Measurements from ENCODE around the gene STK16. TPM values are rescaled to one million over a fixed set of nuclear protein-coding genes. Genes with fewer than 3 reads are reported as not detected.

The STK16 gene
- total RNA-seq, 1 experiment from 2014 or later = 38.6 TPM

- DNase-seq = no peak
- H3K36me3 ChIP-seq (replicated peaks; ENCODE audit: control insufficient read depth, insufficient read depth, low read length) = no peaks in the 10 kb centered on the region
- H3K4me3 ChIP-seq (ENCODE audit: insufficient read depth, low read depth, low read length) = no peak overlapping the region
- H3K27me3 ChIP-seq (ENCODE audit: control insufficient read depth, insufficient read depth, low read length) = peaks cover 3% of the 10 kb centered on the region; the same call in 1 of the 2 replicates
Observed at GRCh38 chr2:219289537-219290361, 44.5 kb downstream of the STK16 start.

- Histone ChIP-seq H3K36me3 (replicated peaks; ENCODE audit: control insufficient read depth, insufficient read depth, low read length) (no peaks in the 10 kb centered on the region), H3K27me3 (ENCODE audit: control insufficient read depth, insufficient read depth, low read length) (peaks cover 8% of the 10 kb centered on the region), H3K4me3 (ENCODE audit: insufficient read depth, low read depth, low read length) (no peak overlapping the region)
- DNase-seq = no peak
Observed at GRCh38 chr2:219290381-219291171, 45.3 kb downstream of the STK16 start.

DNA sequence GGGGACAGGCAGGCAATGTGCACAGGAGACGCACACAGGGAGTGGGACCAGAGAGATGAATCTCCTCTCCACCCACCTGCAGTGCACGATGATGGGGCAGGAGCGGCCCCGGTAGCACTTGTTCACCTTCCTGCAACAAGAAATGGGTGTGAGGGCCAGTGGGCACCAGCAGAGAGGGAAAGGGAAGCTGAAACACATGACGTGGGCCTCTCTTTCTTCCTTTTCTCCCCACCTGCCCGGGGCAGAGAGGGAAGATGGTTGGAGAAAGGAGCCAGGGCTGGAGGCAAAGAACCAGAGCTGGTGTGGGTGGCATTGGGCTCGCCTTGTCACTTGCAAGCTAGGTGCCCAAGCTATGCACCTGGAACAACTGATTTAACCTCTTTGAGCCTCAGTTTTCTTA, 46.1 kb downstream of the STK16 start:
- Histone ChIP-seq H3K4me3 (ENCODE audit: insufficient read depth, low read depth, low read length) (no peak overlapping the region), H3K36me3 (replicated peaks; ENCODE audit: control insufficient read depth, insufficient read depth, low read length) (no peaks in the 10 kb centered on the region), H3K27me3 (ENCODE audit: control insufficient read depth, insufficient read depth, low read length) (peaks cover 9% of the 10 kb centered on the region)
- no peak for DNase-seq

DNA sequence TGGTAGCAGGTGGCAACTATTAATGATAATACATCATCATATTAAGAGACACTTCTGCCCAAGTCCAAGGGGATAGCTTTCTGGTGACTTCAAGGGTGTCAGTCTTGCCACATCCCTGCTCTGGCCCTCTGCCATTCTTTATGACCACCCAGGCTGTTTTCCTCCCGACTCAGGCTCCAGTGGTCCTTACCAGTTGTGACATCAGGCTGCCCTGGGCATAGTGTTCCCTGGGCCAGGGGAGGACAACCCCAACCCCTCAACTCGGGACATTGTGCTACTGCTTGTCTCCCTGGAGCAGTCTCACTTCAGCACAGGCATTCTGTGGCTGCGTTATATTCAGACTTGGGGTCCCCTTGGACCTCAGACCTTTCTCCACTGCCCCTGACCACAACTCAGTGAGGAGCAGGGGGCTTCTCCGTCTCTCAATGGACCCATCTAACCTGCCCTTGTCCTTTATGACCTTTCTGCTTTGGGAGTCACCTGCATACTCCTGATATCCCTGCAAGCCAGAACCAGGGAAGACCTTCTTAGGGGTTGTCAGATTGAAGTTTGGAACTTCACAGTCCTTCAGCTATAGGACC, 46.7 kb downstream of the STK16 start:
- Histone ChIP-seq H3K27me3 (ENCODE audit: control insufficient read depth, insufficient read depth, low read length) (peaks cover 9% of the 10 kb centered on the region), H3K4me3 (ENCODE audit: insufficient read depth, low read depth, low read length) (no peak overlapping the region), H3K36me3 (replicated peaks; ENCODE audit: control insufficient read depth, insufficient read depth, low read length) (no peaks in the 10 kb centered on the region)
- DNase-seq = no peak

- Histone ChIP-seq H3K36me3 (replicated peaks; ENCODE audit: control insufficient read depth, insufficient read depth, low read length) (no peaks in the 10 kb centered on the region), H3K4me3 (ENCODE audit: insufficient read depth, low read depth, low read length) (no peak overlapping the region), H3K27me3 (ENCODE audit: control insufficient read depth, insufficient read depth, low read length) (peaks cover 9% of the 10 kb centered on the region)
- no peak for DNase-seq
Observed at GRCh38 chr2:219292616-219293015, 47.3 kb downstream of the STK16 start.

DNA sequence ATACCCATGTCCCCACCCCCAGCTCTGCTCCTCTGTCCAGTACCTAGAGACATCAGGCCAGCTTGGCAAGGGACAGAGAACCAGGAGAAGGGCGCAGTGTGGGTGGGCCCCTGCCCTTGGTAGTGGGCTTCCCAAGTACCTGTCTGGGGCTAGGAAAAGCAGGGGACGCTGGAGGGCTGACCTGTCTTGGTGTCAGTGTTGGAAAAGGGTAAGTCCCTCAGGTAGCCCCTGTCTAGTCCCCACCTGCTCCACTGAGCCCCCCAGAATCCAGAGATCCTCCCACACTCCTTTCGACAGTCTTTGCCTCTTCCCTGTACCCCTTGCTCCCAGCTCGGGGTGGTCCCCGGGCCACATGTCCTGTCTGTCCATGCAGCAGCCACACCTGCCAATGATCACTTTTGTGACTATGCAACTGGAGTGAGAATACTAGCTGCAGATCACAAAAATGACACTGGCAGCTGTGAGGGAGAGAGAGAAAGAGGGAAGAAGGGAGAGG, 48.5 kb downstream of the STK16 start:
- Histone ChIP-seq H3K4me3 (ENCODE audit: insufficient read depth, low read depth, low read length) (peak overlapping the region; percentile 86; the same call in 1 of the 2 replicates), H3K27me3 (ENCODE audit: control insufficient read depth, insufficient read depth, low read length) (peaks cover 9% of the 10 kb centered on the region), H3K36me3 (replicated peaks; ENCODE audit: control insufficient read depth, insufficient read depth, low read length) (no peaks in the 10 kb centered on the region)
- no peak for DNase-seq

DNA sequence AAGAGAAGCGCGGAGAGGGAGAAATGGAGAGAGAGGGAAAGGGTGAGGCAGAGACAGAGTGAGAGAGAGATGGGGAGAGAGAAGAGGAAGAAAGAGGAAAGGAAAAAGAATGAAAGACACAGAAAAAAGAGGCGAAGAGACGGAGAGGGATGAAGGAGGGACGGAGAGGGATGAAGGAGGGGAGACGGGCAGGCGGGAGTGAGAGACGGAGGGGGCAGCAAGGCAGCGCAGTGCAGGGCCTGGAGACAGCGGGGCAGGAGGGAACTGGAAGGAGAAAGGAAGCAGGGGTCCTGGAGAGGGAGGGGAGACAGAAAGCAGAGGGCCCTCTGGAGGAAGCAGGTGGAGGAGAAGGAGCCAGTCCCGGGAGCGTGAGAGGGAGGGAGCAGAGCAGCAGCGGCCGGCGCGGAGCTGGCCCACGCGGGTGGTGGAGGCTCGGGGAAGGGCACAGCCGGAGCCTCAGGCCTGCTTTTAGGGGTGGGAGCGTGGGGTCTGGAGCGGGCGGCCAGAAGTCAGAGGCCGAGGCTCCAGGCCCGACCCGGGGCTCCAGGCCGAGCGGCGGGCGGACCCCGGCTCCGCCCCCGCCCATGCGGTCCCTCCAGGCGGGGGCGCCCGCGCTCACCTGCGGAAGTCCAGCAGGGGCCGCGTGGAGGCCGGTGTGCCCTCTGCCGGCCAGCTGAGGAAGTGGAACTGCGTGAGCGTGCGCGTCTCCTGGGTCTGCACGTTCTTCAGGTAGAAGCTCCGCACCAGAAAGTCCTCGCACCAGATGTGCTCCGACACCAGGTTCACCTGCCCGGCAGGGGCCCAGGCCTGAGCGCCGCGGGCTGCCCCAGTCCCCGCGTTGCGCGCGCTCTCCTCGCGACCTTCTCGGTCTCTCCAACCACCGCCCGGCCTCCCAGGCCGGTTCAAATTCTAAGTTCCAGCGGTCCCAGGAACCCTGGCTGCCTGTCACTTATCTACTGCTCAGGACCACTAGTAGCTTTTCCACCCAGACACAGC, 49.4 kb downstream of the STK16 start:
- no peaks in the 10 kb centered on the region for H3K36me3 ChIP-seq (replicated peaks; ENCODE audit: control insufficient read depth, insufficient read depth, low read length)
- peak overlapping the region; percentile 86 for H3K4me3 ChIP-seq (ENCODE audit: insufficient read depth, low read depth, low read length)
- DNase-seq = peak; percentile 99
- H3K27me3 ChIP-seq (ENCODE audit: control insufficient read depth, insufficient read depth, low read length) = peaks cover 14% of the 10 kb centered on the region

- H3K36me3 ChIP-seq (replicated peaks; ENCODE audit: control insufficient read depth, insufficient read depth, low read length) = no peaks in the 10 kb centered on the region
- H3K4me3 ChIP-seq (ENCODE audit: insufficient read depth, low read depth, low read length) = no peak overlapping the region
- peaks cover 19% of the 10 kb centered on the region for H3K27me3 ChIP-seq (ENCODE audit: control insufficient read depth, insufficient read depth, low read length)
- DNase-seq = peak; percentile 36
Observed at GRCh38 chr2:219296142-219296541, 50.9 kb downstream of the STK16 start.

DNA sequence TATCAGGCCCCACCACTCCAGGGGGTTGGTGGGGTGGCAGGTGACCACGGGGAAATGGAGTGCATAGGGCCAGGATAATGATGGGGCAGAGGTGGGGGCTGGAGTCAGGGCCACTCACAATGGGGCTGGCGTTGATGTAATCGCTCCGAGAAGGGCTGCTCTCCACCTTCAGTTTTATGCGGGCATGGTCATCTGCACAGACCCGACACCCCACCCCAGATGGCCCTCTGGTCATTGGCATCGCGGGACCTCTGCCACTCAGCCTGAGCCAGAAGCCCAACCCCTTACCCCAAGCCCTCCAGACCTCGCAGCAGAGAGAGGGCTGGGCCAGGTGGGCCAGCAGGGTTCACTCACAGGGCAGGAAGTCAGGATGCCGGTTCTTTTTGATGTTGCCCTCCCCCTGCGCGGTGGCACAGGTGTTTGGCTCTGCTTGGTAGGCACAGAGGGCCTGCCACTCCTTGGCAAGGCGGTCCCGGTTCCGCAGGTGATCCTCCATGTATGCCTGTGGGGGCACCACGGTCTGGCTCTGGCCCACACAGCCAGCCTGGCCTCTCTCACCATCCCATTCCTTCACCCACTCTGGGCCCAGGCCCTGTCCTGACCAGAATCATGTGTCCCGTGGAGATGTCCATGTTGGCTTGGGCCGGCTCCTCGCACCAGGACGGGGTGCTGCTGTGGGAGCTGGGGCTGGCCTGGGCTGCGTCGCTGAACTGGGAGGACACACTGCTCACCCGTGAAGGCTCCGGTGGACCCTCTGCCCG, 51.5 kb downstream of the STK16 start:
- DNase-seq = peak; percentile 45
- Histone ChIP-seq H3K27me3 (ENCODE audit: control insufficient read depth, insufficient read depth, low read length) (peaks cover 20% of the 10 kb centered on the region), H3K36me3 (replicated peaks; ENCODE audit: control insufficient read depth, insufficient read depth, low read length) (no peaks in the 10 kb centered on the region), H3K4me3 (ENCODE audit: insufficient read depth, low read depth, low read length) (no peak overlapping the region)

DNA sequence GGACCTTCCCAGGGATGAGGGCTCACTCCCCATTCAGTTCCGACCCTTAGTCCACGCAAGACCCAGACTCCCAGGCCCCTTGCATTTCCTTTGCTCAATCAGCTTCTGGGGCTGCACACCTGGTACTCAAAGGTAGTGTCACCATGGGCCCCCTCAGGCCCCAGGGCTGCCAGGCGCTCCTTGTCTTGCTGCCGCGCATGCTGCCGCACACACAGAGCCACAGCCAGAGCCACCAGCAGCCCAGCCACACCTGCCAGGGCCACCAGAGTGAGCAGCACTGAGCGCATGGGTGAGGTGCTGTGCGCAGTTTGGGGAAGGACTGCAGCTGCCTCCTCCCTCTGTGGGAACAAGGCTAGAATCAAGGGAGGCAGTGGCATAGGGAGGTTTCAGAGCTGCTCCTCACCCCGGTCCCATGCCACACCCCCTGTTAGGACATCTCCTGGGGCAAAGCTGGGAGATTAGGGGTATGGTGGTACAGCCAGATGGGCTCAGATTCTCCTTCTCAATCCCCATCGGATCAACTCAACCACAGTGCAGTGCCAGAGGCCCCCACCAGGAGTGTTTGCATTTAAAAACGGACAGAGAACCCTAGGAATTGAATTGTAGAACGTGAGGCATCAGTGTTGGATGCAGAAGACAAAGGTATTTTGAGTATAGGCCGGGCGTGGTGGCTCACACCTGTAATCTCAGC, 52.6 kb downstream of the STK16 start:
- peaks cover 21% of the 10 kb centered on the region for H3K27me3 ChIP-seq (ENCODE audit: control insufficient read depth, insufficient read depth, low read length)
- DNase-seq = peak; percentile 60
- H3K4me3 ChIP-seq (ENCODE audit: insufficient read depth, low read depth, low read length) = no peak overlapping the region
- H3K36me3 ChIP-seq (replicated peaks; ENCODE audit: control insufficient read depth, insufficient read depth, low read length) = no peaks in the 10 kb centered on the region

DNA sequence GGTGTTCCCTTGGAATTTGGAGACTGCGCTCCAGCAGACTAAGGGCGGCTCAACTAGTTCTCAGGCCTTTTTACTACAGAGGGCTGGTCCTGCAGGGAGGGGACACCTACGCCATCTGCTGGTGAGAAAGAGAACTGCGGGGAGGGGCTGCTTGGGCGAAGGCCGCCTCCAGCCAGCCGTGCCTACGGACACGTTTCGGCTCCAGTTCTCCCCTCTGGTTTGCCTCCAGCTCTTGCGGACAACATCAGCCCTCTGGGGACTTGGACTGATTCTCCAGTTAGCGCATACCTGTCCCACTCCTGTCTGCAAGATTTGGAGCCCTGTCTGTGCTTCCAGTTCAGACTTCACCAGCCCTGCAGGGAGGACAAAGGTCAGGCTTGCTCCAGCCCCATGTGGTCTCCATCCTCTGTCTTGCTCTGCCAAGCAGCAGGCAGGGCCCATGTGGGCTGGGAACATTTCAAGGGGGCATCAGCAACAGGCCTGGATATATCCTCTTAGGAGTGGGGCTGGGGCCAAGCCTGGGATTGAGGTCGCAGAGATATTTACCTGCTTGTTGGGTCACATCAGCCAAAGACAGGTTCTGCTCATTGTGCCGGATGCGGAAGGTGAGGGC, 53.6 kb downstream of the STK16 start:
- no peaks in the 10 kb centered on the region for H3K36me3 ChIP-seq (replicated peaks; ENCODE audit: control insufficient read depth, insufficient read depth, low read length)
- peak; percentile 97 for DNase-seq
- no peak overlapping the region for H3K4me3 ChIP-seq (ENCODE audit: insufficient read depth, low read depth, low read length)
- H3K27me3 ChIP-seq (ENCODE audit: control insufficient read depth, insufficient read depth, low read length) = peaks cover 24% of the 10 kb centered on the region

DNA sequence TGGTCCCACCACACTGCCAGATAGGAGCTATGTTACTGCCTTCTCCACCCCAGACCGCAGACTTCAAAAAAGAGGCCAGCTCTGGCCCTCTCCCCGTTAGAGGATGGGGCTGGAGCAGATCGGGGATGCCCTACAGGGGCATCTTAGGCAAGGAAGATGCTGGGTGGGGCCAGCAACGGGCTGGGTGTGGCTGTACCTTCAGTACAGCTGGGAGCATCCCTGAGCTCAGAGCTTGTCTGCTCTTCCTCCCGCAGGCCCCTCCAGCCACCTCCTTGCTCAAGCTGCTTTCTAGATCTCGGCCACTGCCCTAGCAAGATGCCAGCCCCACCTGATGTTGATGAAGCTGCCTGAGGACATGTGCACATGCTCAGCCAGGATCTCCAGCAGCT, 54.1 kb downstream of the STK16 start:
- Histone ChIP-seq H3K36me3 (replicated peaks; ENCODE audit: control insufficient read depth, insufficient read depth, low read length) (no peaks in the 10 kb centered on the region), H3K4me3 (ENCODE audit: insufficient read depth, low read depth, low read length) (no peak overlapping the region), H3K27me3 (ENCODE audit: control insufficient read depth, insufficient read depth, low read length) (peaks cover 22% of the 10 kb centered on the region)
- DNase-seq = no peak
